HG03060 (cell line): ENCODE data around the gene RNF44.

Source experiments
- ATAC-seq: cut with Tn5 transposase; IDR thresholded peaks from one replicate; pipeline ENCODE4 v1.9.1; 2021; ENCODE audit warnings: low read depth, moderate number of reproducible peaks; ENCODE audit not compliant: unreplicated experiment

RNF44 gene

GRCh38 chr5:176536902-176537553 is at the start of gene RNF44:
RNF44 (minus strand) TSS chr5:176537402; CDS start chr5:176532472, 4,930 bp downstream.
- peak; percentile 33 for ATAC-seq

DNA sequence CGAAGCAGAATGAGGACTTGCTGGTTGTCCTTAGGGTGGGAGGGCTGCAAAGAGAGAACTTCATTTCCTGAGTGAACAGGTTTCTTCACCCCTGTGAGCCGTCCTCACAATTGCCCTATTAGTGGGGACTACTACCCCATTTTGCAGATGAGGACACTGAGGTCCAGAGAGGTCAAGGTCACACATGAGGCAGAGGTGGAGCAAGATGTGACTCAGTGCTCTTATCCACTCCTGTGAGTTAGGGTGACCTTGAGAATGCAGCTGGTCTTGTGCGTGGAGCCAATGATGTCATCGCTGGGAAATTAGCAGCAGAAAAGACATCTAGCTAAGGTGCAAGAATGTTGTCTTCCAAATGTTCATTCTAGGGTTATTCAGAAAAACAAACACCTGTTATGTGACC is 45.9 kb upstream of the RNF44 start:
- no peak for ATAC-seq

- no peak for ATAC-seq
Observed at GRCh38 chr5:176581361-176581760, 44.2 kb upstream of the RNF44 start.

DNA sequence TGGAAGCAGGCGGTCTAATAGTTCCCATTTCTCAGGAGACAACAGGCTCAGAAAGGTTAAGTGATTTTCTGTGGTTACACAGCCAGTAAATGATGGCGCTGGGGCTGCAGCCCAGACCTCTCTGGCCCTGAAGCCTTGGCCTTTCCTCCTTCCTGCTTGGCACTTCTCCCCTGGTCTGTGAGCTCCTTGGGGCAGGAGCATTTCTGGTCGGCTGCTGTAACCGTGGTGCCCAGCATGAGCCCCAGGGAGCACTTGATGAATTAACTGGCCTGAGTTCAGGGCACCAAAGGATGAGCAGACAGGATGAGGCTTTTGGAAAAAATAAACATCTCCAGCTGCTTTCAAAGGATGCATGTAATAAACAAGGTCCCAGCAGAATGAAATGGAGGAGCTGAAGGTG is 42.1 kb upstream of the RNF44 start:
- no peak for ATAC-seq

- ATAC-seq = no peak
Observed at GRCh38 chr5:176578391-176578808, 41.2 kb upstream of the RNF44 start.

DNA sequence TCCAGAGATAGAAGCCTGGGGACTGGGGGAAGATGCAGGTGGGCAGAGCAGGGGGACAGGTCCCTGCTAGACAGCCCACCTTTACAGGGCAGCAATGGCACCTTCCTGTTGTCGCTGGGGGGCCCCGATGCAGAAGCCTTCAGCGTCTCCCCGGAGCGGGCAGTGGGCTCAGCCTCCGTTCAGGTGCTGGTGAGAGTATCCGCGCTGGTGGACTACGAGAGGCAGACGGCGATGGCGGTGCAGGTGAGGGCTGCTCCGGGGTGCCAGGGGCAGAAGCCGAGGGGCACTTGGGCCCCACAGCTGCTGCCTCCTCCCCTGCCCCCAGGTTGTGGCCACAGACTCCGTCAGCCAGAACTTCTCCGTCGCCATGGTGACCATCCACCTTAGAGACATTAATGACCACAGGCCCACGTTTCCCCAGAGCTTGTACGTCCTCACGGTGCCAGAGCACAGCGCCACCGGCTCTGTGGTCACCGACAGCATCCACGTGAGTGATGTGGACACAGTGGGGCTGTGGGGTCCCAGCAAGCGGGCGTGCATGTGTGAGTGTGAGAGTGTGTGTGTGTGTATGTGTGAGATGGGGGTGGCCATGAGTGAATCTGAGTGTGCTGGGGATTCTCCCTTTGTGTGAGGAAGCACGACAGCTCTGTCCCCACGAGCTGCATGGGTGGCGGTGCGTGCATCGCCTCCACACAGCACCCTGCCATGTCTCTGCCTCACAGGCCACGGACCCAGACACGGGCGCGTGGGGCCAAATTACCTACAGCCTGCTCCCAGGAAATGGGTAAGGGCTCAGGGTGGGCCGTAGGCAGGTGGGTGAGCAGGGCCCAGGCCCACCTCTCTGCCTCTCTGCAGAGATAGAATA is 40.3 kb upstream of the RNF44 start:
- ATAC-seq = no peak

GRCh38 chr5:176575488-176576422 is 38.6 kb upstream of the RNF44 start:
- no peak for ATAC-seq

- ATAC-seq = no peak
Observed at GRCh38 chr5:176575066-176575465, 37.9 kb upstream of the RNF44 start.

GRCh38 chr5:176574297-176574591 is 37.0 kb upstream of the RNF44 start:
- ATAC-seq = no peak

DNA sequence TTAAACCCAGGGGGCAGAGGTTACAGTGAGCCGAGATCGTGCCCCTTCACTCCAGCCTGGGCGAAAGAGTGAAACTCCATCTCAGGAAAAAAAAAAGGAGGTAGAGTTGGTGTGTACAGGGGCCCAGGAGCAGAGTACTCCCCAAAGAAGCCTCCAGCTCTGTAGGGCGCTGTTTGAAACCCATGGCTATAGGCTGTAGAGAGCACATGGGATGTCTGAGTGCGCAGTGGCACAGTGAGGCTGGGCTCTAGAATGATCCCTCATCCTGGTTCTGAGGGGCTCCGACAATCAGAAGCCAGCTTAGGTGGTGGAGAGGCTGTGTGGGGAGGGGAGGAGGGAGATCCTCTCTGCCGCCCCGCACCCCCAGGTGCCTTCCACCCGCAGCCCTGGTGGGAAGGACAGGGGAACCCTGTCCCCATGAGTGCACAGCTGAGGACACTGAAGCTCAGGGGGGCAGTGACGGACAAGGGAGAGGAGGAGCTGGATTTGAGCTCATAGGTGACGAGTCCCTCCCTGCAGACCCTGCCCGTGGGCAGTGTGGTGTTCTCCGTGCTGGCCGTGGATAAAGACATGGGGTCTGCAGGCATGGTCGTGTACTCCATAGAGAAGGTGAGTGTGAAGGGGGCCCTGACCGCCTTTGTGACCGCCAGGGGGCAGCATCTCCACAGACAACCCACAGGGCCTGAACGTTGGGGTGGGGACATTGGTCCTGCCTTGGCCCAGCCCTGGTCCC is 36.5 kb upstream of the RNF44 start:
- ATAC-seq = no peak

DNA sequence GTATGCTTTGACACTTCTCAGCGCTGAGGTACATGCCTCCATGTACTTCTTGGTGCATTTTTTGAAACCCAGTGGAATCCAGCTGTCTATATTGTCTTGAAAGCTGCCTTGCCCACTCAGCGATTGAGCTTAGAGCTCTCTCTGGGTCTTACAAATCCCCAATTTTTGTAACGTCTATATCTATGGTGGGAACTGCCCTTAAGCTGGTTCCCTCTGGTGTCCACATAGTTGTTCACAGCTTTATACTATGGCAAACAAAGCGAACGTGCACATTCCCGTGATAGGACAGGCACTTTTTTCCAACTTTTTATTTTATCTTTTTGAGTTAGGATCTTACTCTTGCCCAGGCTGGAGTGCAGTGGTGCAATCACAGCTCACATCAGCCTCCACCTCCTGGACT is 32.8 kb upstream of the RNF44 start:
- ATAC-seq = no peak

GRCh38 chr5:176568657-176569056 is 31.5 kb upstream of the RNF44 start:
- ATAC-seq = no peak

- ATAC-seq = no peak
Observed at GRCh38 chr5:176565760-176566288, 28.6 kb upstream of the RNF44 start.

DNA sequence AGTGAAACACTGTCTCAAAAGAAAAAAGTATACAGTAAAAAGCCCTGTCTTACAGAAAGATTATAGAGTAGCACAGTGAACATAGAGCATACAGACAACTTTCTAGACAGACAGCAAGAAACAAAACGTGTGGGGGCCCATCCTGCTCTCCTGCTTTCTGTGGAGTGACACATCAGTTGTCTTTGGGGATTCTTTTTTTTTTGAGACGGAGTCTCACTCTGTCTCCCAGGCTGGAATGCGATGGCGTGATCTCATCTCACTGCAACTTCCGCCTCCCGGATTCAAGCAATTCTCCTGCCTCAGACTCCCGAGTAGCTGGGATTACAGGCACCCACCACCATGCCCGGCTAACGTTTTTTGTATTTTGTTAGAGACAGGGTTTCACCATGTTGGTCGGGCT is 26.8 kb upstream of the RNF44 start:
- no peak for ATAC-seq

GRCh38 chr5:176562189-176562588 is 25.0 kb upstream of the RNF44 start:
- ATAC-seq = no peak

- ATAC-seq = no peak
Observed at GRCh38 chr5:176561259-176561658, 24.1 kb upstream of the RNF44 start.

- ATAC-seq = no peak
Observed at GRCh38 chr5:176560364-176560763, 23.2 kb upstream of the RNF44 start.

- no peak for ATAC-seq
Observed at GRCh38 chr5:176559683-176560082, 22.5 kb upstream of the RNF44 start.

DNA sequence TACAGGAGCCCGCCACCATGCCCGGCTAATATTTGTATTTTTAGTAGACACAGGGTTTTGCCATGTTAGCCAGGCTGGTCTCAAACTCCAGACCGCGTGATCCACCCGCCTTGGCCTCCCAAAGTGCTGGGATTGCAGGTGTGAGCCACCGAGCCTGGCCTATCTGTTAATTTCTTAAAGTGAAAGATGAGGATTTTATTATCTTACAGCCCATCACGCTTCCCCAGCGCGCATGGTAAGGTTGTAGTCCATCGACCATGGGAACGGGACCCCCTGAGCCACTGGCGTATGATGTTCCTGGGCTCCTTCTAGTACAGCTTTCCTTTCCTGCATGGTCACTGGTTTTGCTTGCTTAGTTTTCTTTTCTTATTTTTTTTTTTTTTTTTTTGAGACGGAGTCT is 20.6 kb upstream of the RNF44 start:
- no peak for ATAC-seq
